Testis (tissue), 2 donors: Measurements from ENCODE around the gene NLRX1.

ENCODE experiments used
- CTCF ChIP-seq, 3 experiments: fragments of 450-650 bp in 2 of 3; fragments of 200-600 bp in 1 of 3; sonication (generic) in 1 of 3; IDR thresholded peaks; one replicate each; pipeline ENCODE4 v1.5.1; 2016 to 2019; ENCODE audit warnings: antibody characterized with exemption in 3 of 3, mild to moderate bottlenecking in 2 of 3, moderate library complexity in 1 of 3
- POLR2A ChIP-seq: fragments of 450-650 bp; IDR thresholded peaks from one replicate; pipeline ENCODE4 v1.6.1; 2017; ENCODE audit warnings: antibody characterized with exemption, mild to moderate bottlenecking, moderate library complexity

GRCh38 chr11:119207415-119207960 is 39.0 kb downstream of the NLRX1 start:
- no peak for TF ChIP-seq CTCF (IDR thresholded peaks at IDR 0.05)
- TF ChIP-seq POLR2A, result no peak
